HG02981 (cell line): ENCODE data around the gene SEH1L.
A peak's percentile ranks its signal among the peaks of the same experiment; 100 is the strongest.
"Not testable (repeated sequence)": the region's sequence is repeated elsewhere in the genome, so short reads cannot be mapped to it uniquely, and the experiment has no call there.

Source experiments
- ATAC-seq: cut with Tn5 transposase; IDR thresholded peaks from one replicate; pipeline ENCODE4 v1.9.1; 2021; ENCODE audit warnings: mild to moderate bottlenecking, moderate library complexity; ENCODE audit not compliant: unreplicated experiment

Gene SEH1L, protein sequence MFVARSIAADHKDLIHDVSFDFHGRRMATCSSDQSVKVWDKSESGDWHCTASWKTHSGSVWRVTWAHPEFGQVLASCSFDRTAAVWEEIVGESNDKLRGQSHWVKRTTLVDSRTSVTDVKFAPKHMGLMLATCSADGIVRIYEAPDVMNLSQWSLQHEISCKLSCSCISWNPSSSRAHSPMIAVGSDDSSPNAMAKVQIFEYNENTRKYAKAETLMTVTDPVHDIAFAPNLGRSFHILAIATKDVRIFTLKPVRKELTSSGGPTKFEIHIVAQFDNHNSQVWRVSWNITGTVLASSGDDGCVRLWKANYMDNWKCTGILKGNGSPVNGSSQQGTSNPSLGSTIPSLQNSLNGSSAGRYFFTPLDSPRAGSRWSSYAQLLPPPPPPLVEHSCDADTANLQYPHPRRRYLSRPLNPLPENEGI

GRCh38 chr18:12947285-12948049 is at the start of gene SEH1L:
Gene SEH1L (plus strand): TSS chr18:12948011. CDS start chr18:12948122, 111 bp downstream.
- peak; percentile 75 for ATAC-seq

GRCh38 chr18:12901208-12901607 is 46.6 kb upstream of the SEH1L start:
- ATAC-seq: not testable (repeated sequence)

DNA sequence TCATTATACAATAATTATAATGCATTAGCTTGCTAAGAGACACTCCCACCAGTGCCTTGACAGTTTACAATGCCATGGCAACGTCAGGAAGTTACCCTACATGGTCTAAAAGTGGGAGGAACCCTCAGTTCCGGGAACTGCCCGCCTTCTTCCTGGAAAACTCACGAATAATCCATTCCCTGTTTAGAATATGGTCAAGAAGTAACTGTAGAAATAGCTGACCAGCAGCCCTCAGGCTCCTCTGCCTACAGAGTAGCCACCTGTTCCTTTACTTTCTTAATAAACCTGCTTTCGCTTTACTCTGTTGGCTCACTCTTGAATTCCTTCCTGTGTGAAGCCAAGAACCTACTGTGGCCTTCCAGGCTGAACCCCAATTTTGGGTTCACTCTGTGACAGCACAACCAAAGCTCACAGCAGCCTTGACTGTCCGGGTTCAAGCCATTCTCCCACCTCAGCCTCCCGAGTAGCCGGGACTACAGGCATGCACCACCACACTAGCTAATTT is 43.7 kb upstream of the SEH1L start:
- ATAC-seq: no peak

- no peak for ATAC-seq
These were observed 41.7 kb upstream of the SEH1L start for GRCh38 chr18:12906119-12906518.

- no peak for ATAC-seq
These were observed 41.0 kb upstream of the SEH1L start for GRCh38 chr18:12906773-12907172.

DNA sequence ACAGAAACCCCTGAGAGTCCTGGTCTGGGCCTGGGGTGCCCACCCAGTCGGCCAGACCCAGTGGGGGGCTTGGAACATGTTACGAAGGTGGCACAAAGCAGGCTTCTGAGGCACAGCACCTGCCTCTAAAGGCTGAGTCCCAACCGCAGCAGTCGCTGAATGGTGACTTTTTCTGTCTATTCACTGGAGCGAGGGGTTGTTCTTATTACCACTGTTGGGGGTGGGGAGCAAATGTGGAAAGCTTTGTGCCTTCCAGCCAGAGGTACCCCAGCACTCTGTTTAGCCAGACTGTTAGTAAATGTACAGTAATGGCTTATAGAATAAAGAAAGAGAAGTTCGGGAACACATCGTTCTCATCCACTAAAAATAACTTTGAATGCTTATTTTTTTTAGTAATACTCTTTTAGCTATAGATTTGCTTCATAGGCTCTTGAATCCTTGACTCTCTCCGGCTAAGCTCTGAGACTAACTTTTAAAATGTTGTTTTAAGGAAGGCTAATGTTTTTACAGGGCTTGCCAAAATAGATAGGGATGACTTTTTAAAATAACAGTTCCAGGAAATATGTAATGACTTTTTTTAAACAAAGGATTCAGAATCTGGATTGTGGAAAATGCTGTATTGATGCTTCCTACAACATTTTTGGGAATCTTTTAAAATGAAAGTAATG is 40.4 kb upstream of the SEH1L start:
- ATAC-seq: no peak

DNA sequence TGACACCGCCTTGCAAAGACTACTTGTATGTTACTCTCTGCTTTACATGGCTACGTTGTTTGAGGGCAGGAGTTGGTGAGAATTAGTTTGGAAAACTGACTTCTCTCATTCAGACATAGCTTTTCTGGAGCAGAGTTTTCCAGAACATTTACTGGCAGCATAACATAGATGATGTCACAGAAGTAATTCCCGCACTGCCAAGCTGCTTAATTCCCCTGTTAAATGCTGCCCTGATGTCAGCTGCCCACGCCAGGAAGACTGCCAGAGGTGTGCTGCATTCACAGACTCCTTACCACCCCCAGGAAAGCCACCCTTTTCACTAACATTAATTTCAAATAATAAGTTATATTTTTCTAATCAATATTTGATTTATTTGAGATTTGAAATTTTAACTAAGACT is 39.1 kb upstream of the SEH1L start:
- no peak for ATAC-seq

GRCh38 chr18:12911025-12911928 is 36.5 kb upstream of the SEH1L start:
- no peak for ATAC-seq

DNA sequence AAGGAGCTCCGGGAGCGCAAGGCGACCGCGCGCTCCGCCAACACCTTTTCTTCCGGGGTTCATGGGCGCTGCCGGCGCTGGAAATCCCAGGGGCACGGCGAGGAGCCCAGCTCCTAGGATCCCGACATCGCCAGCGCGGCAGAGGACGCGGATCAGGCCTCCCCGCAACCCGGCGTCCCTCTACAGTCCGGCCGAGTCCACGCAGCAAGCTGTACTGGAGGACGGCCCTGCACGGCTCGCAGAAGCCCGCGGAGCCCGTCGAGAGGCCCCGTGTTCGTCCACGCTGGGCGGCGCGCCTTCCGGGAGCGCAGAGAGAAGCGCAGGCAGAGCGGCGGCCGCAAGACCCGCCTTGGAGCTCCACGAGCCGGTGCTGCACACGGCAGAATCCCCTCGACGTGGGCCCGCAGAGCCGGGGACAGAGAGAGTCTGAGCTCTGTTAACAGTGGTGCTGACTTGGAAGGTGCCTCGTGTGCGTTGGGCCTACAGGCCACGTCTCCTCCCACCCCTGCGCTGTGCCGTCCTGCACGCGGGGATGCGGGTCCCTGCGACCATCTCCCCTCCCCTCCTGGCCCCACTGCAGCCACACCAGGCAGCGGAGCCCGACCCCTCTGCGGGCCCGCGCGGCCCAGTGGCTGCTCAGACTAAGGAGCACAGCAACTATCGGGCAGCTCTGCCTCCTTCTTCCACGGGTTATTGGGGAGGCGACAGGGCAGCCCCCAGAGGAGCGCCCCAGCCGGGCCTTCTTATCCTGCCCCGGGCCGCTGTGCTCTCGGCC is 35.7 kb upstream of the SEH1L start:
- no peak for ATAC-seq

DNA sequence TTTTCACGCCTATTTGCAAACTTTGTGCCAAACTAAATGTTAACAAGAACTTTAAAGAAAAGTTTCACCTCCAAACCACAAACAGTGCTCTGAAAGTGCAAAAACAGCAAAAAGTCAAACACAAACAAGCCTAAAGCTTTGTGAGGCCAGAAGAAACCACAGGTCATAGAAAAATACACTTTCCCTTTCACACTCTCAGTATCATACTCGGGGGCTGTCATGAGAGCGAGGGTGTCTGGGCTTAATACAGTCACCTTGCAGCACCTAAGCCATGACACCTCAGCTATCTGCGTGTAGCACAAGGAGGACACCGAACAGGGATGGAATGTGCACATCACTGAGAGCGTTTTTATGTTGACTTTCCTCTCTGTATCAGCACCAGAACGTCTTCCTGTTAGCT is 26.6 kb upstream of the SEH1L start:
- ATAC-seq: no peak

GRCh38 chr18:12922266-12922665 is 25.5 kb upstream of the SEH1L start:
- ATAC-seq: no peak

- ATAC-seq: no peak
These were observed 23.2 kb upstream of the SEH1L start for GRCh38 chr18:12924616-12925015.

DNA sequence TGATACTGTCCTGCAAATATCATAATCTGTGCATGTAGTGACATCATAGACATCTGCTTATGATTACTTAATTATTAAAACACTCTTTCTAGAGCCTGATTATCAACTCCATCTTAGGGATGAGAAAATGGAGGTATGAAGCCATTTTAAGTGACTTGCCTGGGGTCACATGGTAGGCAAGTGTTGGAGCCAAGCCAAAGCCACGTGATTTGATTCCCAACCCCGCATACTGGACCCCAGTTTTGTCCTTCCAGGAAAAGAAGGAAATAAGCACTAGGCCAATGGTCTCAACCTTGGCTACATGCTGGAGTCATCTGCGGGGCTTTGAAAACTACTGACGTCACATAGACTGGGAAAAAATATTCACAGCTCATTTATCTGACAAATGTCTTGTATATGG is 19.6 kb upstream of the SEH1L start:
- ATAC-seq: no peak

DNA sequence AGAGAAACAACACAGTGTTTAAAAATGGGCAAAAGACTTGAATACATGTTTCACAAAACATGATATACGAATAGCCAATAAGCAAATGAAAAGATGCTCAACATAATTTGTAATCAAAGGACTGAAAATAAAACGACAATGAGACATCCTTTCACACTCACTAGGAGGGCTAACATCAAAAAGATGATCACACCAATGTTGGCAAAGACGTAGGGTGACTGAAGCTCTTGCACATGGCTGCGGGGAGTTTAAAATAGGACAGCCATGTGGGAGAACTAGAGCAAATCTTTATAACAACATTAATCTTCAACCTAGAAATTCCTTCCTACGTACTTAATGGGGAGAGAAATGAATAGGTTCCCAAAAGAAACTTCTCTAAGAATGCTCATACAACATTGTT is 19.2 kb upstream of the SEH1L start:
- no peak for ATAC-seq

GRCh38 chr18:12929477-12930083 is 18.2 kb upstream of the SEH1L start:
- ATAC-seq: no peak

DNA sequence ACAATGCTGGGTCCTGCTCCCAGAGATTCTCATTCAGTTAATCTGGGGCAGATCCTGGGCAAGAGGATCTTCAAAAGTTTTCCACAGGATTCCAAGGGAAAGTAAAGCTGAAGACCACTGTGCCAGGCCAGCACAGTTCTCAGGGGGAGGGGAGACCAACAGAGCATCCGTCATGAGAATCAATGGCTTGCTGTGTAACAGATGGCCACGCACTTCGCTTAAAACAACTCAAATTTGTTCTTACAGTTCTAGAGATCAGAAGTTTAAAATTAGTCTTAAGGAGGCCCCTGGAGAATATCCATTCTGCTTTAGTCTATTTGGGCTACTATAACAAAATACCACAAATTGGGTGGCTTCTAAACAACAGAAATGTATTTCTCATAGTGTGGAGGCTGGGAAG is 17.4 kb upstream of the SEH1L start:
- no peak for ATAC-seq

DNA sequence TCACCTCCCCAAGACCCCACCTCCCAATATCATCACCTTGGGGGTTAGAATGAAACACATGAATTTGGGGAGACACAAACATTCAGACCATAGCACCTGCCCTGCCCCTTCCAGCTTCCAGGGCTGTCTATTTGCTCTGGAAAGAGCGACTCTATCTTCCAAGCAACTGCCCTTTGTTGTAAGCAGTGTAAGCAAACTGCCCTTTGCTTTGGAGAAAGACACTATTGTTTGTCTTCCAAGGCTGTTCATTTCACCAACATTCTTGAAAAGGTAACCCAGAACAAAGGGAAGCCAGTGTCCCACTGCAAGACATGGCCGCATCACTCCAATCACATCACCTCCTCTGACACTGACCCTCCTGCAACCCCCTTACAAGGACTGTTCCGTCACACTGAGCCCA is 16.9 kb upstream of the SEH1L start:
- ATAC-seq: no peak

DNA sequence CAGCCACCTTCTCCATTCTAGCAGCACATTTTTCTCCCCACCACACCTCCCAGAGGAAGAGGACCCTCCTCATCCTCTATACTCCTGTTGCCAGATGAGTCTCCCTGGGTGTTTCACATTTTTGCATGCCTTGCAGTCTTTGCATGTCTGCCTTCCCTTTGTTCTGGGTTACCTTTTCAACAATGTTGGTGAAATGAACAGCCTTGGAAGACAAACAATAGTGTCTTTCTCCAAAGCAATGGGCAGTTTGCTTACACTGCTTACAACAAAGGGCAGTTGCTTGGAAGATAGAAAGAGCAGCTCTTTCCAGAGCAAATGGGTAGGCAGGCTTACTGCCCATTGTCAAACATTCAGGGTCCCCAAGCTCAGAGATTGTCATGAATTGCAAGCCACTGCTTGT is 14.5 kb upstream of the SEH1L start:
- no peak for ATAC-seq

DNA sequence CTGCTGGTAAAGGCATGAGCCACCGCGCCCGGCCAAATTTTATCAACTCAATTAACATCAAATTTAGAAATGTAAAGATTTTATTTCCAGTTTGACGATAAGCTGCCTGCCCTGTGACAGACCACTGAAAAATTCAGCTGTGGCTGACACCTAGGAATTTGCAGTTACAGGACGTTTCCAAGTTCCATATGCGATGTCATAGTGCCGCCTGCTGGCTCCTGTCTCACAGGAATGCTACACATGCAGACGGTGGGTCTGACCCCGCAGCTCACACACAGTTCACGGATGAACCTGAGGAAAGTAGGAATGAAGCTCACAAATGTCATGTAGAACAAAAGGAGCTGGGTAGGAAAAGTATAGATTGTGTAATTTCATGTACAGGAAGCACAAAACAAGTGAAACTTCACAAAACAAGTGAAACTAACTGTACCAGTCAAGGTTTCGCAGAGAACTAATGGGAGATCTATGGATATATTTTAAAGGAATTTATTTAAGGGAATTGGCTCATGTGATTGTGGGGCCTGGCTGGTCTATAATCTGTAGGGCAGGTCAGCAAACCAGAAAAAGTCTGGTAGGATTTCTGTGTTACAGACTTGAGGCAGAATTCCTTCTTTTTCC is 13.2 kb upstream of the SEH1L start:
- no peak for ATAC-seq
